MM.1S (cell line): ENCODE data around the gene CCDC171.

Experiments
- DNase-seq: peaks from one replicate; pipeline ENCODE4 v3.0.0-alpha.2; 2015
- H2AFZ ChIP-seq: fragments of 300-600 bp; sonication (generic); 2 replicates; pipeline ENCODE4 v1.6.0; 2016; ENCODE audit warnings: antibody characterized with exemption, low read length
- H3F3A ChIP-seq: fragments of 300-600 bp; sonication (generic); 2 replicates; pipeline ENCODE4 v1.6.1; 2016; ENCODE audit warnings: mild to moderate bottlenecking, antibody characterized with exemption, low read length, moderate library complexity, mixed read lengths; ENCODE audit not compliant: insufficient read depth
- H3K27ac ChIP-seq: fragments of 300-600 bp; sonication (generic); 2 replicates; pipeline ENCODE4 v1.5.1; 2016; ENCODE audit warnings: mild to moderate bottlenecking, low read length
- H3K27me3 ChIP-seq: fragments of 300-600 bp; sonication (generic); replicated peaks from 2 replicates; pipeline ENCODE4 v1.6.0; 2016; ENCODE audit warnings: low read length; ENCODE audit not compliant: insufficient read depth
- H3K36me3 ChIP-seq: fragments of 300-600 bp; sonication (generic); replicated peaks from 2 replicates; pipeline ENCODE4 v1.6.1; 2016; ENCODE audit warnings: mild to moderate bottlenecking, low read length, mixed read lengths; ENCODE audit not compliant: insufficient read depth
- H3K4me1 ChIP-seq: fragments of 300-600 bp; sonication (generic); 2 replicates; pipeline ENCODE4 v1.6.1; 2016; ENCODE audit warnings: low read length, mixed read lengths
- H3K4me2 ChIP-seq: fragments of 300-600 bp; sonication (generic); 2 replicates; pipeline ENCODE4 v1.6.0; 2016; ENCODE audit warnings: low read depth, low read length
- H3K4me3 ChIP-seq: fragments of 300-600 bp; sonication (generic); 2 replicates; pipeline ENCODE4 v1.5.1; 2016; ENCODE audit warnings: low read length, mixed read lengths
- H3K79me2 ChIP-seq: fragments of 300-600 bp; sonication (generic); 2 replicates; pipeline ENCODE4 v1.6.1; 2016; ENCODE audit warnings: mixed run types, low read length, mixed read lengths
- H3K9ac ChIP-seq: fragments of 300-600 bp; sonication (generic); 2 replicates; pipeline ENCODE4 v1.6.1; 2016; ENCODE audit warnings: low read length, mixed read lengths
- H3K9me2 ChIP-seq: fragments of 300-600 bp; sonication (generic); replicated peaks from 2 replicates; pipeline ENCODE4 v1.6.1; 2016; ENCODE audit warnings: mild to moderate bottlenecking, low read length, mixed read lengths; ENCODE audit not compliant: insufficient read depth
- H3K9me3 ChIP-seq: fragments of 300-600 bp; sonication (generic); replicated peaks from 2 replicates; pipeline ENCODE4 v1.6.1; 2016; ENCODE audit warnings: mild to moderate bottlenecking, low read length, mixed read lengths; ENCODE audit not compliant: insufficient read depth
- H4K20me1 ChIP-seq: fragments of 300-600 bp; sonication (generic); 2 replicates; pipeline ENCODE4 v1.6.1; 2016; ENCODE audit warnings: mild to moderate bottlenecking, low read length, moderate library complexity, mixed read lengths; ENCODE audit not compliant: insufficient read depth
- EZH2 ChIP-seq: fragments of 300-600 bp; sonication (generic); optimal IDR thresholded peaks from 2 replicates; pipeline ENCODE3; 2017; ENCODE audit warnings: low read depth, mild to moderate bottlenecking, antibody characterized with exemption, low read length, mixed read lengths
- EZH2phosphoT487 ChIP-seq: fragments of 300-600 bp; sonication (generic); IDR thresholded peaks from 2 replicates; pipeline ENCODE4 v1.6.1; 2018; ENCODE audit warnings: antibody characterized with exemption, low read length
- TF ChIP-seq, protein P1 (sequence below): fragments of 300-600 bp; sonication (generic); IDR thresholded peaks from 2 replicates; pipeline ENCODE4 v1.5.1; 2016; ENCODE audit warnings: antibody characterized with exemption, low read length, mixed read lengths

Gene CCDC171

DNA sequence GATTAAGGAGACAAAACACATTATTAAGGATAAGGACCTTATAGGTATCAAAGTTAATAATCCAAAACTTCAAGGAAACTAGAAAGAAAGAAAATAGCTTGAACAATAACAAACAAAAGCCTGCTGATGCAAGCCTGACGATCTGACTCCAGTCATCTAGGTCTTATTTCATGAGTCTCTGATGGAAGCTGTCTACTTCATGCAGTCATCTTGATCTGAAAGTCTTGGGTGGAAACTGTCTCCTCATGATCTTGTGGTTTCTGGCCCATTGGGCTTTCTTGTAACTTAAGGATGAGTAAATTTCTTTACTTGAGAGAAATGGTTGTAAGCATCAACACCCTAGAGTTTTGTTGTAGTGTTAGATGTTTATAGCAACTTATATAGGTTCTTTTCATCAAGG, 21.5 kb upstream of the CCDC171 start:
- Histone ChIP-seq H3K36me3 (no peaks in the 10 kb centered on the region), H3K9me2 (no peaks in the 10 kb centered on the region), H3K27me3 (no peaks in the 10 kb centered on the region), H2AFZ (no peak overlapping the region), H3K27ac (no peak overlapping the region), H3K9me3 (no peaks in the 10 kb centered on the region), H3K4me3 (no peak overlapping the region), H3F3A (no peaks in the 10 kb centered on the region), H3K79me2 (no peaks in the 10 kb centered on the region), H3K4me1 (no peaks in the 10 kb centered on the region), H3K4me2 (no peak overlapping the region), H4K20me1 (no peaks in the 10 kb centered on the region), H3K9ac (no peak overlapping the region)
- TF ChIP-seq EZH2phosphoT487 (no peak), EZH2 (no peak)
- TF ChIP-seq, protein P1, sequence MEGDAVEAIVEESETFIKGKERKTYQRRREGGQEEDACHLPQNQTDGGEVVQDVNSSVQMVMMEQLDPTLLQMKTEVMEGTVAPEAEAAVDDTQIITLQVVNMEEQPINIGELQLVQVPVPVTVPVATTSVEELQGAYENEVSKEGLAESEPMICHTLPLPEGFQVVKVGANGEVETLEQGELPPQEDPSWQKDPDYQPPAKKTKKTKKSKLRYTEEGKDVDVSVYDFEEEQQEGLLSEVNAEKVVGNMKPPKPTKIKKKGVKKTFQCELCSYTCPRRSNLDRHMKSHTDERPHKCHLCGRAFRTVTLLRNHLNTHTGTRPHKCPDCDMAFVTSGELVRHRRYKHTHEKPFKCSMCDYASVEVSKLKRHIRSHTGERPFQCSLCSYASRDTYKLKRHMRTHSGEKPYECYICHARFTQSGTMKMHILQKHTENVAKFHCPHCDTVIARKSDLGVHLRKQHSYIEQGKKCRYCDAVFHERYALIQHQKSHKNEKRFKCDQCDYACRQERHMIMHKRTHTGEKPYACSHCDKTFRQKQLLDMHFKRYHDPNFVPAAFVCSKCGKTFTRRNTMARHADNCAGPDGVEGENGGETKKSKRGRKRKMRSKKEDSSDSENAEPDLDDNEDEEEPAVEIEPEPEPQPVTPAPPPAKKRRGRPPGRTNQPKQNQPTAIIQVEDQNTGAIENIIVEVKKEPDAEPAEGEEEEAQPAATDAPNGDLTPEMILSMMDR = no peak
- no peak for DNase-seq

DNA sequence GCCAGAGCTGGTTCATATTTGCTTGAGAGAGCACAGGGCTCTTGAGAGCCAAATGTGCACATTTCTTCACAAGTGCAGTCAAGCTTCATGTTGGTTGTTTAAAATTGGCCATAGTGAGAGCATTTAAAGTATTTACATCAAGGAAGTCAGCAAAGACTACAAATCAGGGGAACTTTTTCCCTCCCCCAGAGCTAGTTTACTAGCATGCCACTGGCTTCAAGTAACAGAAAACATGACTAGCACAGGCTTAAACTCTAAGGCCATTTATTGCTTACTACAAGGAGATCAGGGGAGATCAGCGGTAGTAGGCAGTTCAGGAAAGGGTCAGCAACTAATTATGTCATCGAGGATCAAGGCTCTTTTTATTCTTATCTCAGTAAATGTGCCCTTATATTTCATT, 11.0 kb upstream of the CCDC171 start:
- Histone ChIP-seq H3K9me3 (no peaks in the 10 kb centered on the region), H3F3A (no peaks in the 10 kb centered on the region), H3K36me3 (no peaks in the 10 kb centered on the region), H3K79me2 (no peaks in the 10 kb centered on the region), H3K27me3 (no peaks in the 10 kb centered on the region), H3K4me3 (no peak overlapping the region), H3K9me2 (no peaks in the 10 kb centered on the region), H3K4me1 (no peaks in the 10 kb centered on the region), H2AFZ (no peak overlapping the region), H3K27ac (no peak overlapping the region), H4K20me1 (no peaks in the 10 kb centered on the region), H3K9ac (no peak overlapping the region), H3K4me2 (no peak overlapping the region)
- DNase-seq = no peak
- TF ChIP-seq EZH2phosphoT487 = no peak

DNA sequence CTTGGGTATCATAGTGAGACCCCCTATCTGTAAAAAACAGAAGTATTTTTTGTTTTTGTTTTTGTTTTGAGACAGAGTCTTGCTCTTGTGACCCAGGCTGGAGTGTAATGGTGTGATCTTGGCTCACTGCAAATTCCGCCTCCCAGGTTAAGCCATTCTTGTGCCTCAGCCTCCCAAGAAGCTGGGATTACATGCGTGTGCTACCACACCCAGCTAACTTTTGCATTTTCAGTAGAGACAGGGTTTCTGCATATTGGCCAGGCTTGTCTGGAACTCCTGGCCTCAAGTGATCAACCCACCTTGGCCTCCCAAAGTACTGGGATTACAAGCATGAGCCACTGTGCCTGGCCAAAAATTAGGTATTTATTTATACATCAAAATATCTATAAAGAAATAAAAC, 10.2 kb upstream of the CCDC171 start:
- H3K27ac ChIP-seq = no peak overlapping the region
- no peak overlapping the region for H3K4me2 ChIP-seq
- no peaks in the 10 kb centered on the region for H3K36me3 ChIP-seq
- H3K4me1 ChIP-seq = no peaks in the 10 kb centered on the region
- H3F3A ChIP-seq = no peaks in the 10 kb centered on the region
- H3K79me2 ChIP-seq = no peaks in the 10 kb centered on the region
- no peaks in the 10 kb centered on the region for H3K9me3 ChIP-seq
- no peaks in the 10 kb centered on the region for H4K20me1 ChIP-seq
- H3K9me2 ChIP-seq = no peaks in the 10 kb centered on the region
- H3K9ac ChIP-seq = no peak overlapping the region
- DNase-seq = no peak
- H3K4me3 ChIP-seq = no peak overlapping the region
- TF ChIP-seq EZH2phosphoT487 (no peak), EZH2 (no peak)
- TF ChIP-seq, protein P1 = no peak
- H3K27me3 ChIP-seq = no peaks in the 10 kb centered on the region
- no peak overlapping the region for H2AFZ ChIP-seq

DNA sequence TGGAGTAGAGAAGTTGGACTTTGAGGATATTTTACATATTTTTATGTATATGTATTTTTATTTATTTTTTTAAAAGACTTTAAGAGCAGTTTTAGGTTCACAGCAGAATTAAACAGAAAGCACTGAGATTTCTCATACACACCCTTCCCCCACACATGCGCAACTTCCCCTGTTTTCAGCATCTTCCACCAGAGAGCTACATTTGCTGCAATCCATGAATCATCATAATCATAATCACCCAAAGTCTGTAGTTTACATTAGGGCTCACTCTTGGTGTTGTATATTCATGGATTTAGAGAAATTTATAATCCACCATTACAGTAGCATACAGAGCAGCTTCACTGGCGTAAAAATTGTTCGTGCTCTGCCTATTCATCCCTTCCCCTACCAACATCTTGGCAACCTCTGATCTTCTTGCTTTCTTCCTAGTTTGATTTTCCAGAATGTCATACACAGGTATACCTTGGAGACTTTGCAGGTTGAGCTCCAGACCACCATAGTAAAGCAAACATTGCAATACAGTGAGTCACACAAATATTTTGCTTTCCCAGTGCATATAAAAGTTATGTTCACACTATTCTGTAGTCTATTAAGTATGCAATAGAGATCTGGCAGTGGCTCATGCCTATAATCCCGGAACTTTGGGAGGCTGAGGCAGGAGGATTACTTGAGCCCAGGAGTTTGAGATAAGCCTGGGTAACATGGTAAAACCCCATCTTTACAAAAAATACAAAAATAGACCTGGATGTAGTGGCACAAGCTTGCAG, 9.6 kb upstream of the CCDC171 start:
- no peaks in the 10 kb centered on the region for H3K9me3 ChIP-seq
- no peaks in the 10 kb centered on the region for H4K20me1 ChIP-seq
- no peaks in the 10 kb centered on the region for H3K4me1 ChIP-seq
- no peak for TF ChIP-seq EZH2phosphoT487
- no peak for TF ChIP-seq EZH2
- TF ChIP-seq, protein P1 = no peak
- H3K4me3 ChIP-seq = no peak overlapping the region
- no peak overlapping the region for H3K27ac ChIP-seq
- H3K4me2 ChIP-seq = no peak overlapping the region
- H3K27me3 ChIP-seq = no peaks in the 10 kb centered on the region
- H2AFZ ChIP-seq = no peak overlapping the region
- H3K9me2 ChIP-seq = no peaks in the 10 kb centered on the region
- H3F3A ChIP-seq = no peaks in the 10 kb centered on the region
- no peaks in the 10 kb centered on the region for H3K79me2 ChIP-seq
- DNase-seq = no peak
- H3K9ac ChIP-seq = no peak overlapping the region
- no peaks in the 10 kb centered on the region for H3K36me3 ChIP-seq
